GM21515 (cell line): ENCODE measurements around the gene LRRC59.
"Not testable (repeated sequence)": the region's sequence is repeated elsewhere in the genome, so short reads cannot be mapped to it uniquely, and the experiment has no call there.

Source experiments
- ATAC-seq: cut with Tn5 transposase; IDR thresholded peaks from one replicate; pipeline ENCODE4 v1.9.1; 2021; ENCODE audit not compliant: unreplicated experiment

LRRC59 gene

DNA sequence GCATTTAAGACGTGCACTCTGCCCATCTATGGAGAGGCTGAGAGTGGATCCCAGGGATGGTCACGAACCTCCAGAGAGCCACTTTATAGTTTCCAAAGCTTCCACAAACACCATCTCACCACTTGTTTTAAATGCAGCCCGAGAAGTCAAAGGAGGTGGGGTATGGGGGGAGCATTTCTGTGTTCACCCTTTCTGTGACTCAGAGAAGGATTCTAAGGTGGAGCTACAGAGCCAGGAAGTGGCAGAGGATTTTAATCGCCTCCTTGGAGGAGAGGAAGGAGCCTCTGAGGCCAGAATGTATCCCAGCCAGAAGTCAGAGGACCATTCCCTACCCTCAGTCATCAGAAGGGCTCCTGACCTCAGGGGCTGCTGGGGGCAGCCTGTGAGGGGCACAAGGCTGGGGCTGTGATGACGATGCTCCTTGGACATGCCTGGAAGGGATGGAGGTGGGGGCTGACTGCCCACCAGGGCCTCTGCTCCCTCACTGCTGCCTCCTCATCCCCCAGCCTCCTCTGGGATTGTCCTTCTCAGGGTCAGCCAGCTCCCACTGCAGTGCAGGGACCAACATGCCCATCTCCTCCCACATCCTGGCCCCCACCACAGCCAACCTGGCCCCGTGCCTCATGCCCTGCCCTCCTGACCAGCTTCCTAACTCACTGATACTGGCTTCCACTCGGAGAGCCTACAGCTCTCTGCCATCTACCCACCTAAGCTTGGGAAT is 48.6 kb downstream of the LRRC59 start:
- ATAC-seq, result no peak

DNA sequence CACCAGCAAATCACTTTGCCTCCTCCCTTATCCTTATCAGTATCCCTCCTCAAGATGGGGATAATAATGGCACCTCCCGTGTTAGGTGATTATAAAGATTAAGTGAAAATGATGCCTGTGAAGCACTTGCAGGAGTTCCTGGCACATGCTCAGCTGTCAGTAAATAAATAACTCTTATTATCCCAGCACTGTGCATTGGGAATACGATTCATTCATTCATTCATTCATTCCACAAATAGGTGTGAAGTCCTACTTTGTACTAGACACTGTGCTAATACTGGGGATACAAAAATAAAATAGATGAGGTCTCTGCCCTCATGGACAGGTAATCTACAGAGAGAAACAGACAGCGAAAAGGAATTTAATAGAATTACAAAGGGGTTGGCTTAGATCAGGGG is 49.4 kb downstream of the LRRC59 start:
- no peak for ATAC-seq

DNA sequence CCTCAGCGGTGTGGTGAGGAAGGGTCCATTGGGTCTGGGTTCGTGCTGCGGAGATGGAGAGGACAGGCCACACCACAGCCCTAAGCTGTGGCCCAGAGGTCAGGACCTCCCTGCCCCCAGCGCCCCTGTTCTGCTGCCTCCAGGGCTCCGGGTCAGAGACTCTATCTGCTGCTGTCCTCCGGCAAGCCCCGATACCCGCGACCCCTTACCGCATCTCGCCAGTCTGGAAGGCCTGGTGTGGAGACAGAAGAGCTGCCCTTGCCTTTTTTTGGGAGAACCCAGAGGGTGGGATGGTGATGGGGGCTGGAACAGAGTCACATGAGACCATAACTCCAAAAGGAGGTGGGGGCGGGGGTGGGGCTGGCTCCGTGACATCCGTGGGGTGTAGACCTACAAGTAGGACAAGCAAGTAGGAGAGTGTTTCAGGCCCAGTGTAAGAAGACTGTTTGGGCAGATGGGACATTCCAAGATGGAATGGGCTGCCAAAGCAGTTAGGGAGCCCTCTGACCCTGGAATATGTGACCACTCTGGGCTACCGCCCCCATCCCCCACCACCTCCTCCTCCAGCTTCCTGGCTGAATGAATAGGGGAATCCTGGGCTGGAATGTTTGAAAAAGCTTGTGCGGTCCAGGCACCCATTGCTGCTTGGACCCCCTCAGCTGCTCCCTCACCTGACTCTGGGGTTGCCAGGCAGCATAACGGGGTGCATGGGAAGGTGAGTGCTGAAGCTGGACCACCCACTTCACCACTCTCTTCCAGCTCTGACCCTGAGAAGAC is 50.0 kb downstream of the LRRC59 start:
- ATAC-seq, result no peak

DNA sequence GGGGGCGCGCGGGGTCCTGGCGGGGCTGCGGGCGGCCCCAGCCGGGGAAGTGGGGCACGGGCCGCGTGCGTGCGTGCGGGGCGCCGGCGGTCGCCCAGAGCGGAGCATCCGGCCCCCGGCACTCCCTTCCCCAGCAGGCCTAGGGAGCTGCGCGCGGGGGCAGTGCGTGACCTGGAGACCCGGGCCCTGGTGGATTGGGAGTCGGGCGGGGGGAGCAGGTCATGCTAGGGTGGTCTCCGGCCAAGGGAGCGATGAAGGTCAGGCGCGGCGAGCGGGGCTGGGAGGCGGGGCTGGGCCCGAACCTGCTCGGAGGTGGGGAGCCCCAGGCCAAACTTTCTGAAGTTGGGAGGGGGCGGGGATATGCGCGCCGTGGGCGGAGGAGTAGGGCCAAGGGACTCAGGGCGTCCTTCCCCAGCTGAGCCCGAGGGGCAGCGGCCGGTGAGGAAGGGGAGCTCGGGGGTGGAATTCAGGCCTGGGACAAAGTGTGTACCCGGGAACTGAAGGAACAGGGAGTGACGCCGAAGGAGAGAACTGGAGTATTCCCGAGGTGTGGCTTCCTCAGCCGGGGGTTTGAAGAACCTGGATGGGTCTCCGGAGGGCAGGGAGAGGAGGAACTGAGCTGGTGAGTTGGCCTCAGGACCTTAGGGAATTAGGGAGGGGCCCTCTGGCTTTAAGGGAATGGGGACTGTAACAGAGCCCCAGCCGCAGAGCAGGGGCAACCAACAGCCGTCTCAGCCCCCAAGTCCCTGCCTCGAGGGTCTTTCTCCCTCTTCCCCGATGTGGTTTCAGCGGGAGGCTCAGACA is 50.8 kb downstream of the LRRC59 start:
- peak; percentile 46 for ATAC-seq

DNA sequence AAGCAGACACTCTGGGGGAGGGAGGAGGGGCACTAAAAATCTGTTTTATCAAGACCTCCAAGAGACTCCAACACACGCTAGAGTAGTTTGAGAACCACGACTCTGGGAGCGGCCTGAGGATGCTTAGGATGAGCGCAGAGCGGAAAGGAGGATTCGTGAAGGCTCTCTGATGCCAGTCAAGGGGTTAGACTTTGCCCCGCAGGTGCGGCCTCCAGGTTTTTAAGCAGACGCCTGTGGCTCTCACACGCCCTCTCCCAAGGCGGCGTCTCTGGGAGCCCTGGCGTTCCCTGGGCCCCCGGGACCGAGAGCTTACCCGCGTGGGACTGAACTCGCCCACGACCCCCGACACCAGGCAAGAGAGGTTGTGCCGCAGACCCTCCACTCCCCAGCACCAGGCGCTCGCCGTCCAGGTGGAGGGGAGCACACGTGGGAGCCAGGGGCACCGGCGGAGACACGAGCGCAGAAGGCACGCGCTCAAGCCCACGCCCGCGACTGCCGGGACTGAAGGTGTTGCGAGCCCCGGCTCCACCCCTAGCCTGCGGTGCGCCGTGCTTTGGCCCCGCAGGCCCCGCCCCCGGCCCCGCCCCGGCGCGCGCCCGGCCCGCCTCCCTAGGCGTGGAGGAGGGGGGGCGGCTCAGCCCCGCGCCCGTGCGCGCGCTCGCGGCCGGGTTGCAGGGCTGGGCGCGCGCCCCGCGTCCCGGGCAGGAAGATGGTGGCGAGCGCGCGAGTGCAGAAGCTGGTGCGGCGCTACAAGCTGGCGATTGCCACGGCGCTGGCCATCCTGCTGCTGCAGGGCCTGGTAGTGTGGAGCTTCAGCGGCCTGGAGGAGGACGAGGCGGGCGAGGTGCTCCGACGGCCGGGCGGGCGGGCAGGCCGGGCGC is 51.7 kb downstream of the LRRC59 start, which contains the start of gene XYLT2:
Gene XYLT2, plus strand, starts transcription at position 695 of the 881 bp plus-strand sequence. Its CDS starts 15 bp downstream, at position 710.
- peak; percentile 81 for ATAC-seq

DNA sequence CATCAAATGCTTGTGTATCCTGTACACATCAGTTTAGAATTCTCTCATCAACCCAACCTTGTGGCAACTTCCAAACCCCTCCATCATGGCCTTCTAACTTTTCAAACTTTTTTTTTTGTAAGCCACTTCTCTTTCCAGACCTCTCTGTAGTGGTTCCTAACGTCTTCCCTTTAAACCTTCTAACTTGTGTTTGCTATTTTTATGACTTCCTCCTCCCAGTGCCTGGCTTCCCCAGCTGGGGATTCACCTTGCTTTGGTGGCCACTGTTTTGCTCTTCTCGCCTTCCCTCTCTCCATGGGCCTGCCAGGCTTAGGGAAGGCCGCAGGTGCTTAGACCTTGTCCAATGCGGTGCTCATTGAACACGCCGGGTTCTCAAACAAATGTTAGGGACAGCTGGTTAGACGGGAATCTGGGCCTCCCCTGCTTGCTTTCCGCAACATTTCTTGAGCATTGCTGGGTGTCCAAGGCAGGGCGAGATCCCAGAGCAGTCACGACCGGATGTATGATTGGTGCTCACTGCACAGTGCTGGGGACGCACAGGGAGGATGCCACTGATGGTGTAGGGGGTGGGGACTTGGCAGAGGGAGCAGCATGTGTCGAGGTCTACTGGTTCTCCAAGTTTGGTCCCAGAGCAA is 52.5 kb downstream of the LRRC59 start:
- ATAC-seq, result no peak

DNA sequence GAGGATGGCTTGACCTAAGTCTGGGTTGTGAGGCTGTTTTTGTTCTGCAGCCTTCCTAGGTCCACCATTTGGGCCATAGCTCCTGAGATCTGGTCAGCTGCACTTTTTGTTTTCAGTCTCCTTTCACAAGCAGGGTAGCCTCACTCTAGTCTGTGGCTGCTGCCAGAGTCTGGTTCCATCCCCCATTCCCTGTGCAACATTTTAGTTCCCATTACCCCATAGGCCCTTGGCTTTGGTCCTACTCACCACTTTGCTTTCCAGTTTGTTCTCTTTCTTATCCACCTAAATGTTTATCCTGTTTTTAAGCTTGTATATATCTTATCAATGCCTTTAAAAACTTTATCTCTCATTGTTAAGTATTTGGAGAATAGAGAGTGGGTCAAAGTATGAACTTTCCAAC is 57.9 kb downstream of the LRRC59 start:
- ATAC-seq, result no peak

- no peak for ATAC-seq
Measured at GRCh38 chr17:50338645-50339044, 58.7 kb downstream of the LRRC59 start.

- no peak for ATAC-seq
Measured at GRCh38 chr17:50337956-50338355, 59.4 kb downstream of the LRRC59 start.

DNA sequence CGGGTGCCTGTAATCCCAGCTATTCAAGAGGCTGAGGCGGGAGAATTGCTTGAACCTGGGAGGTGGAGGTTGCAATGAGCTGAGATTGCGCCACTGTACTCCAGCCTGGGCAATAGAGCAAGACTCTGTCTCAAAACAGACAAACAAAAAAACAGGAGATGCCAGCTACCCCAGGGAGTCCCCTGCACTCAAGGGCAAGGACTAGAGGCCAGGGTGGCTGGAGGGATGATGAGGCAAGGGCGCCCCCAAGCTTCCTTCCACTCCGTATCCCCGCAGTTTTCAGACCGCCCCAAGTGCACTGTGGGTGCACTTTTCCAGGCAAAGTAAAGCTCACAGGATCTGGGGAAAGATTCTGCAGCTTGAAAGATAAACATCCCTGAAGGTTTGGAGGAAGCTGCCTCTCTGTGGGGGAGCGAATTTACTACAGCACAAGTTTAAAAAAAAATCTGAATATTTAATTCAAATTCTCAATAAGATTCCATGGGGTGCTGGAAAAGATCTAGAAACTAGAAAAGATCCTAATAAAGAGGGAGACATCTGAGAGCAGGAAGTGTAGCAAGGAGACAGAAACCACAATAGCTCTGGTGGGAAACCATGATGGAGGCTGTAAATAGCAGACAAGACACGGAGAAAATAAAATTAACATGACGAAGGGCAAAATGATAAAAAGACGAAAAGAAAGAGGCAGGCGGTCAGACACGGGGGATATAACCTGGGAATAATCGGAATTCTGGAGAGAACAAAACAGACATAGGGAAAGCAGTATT is 63.8 kb downstream of the LRRC59 start:
- not testable (repeated sequence) for ATAC-seq

GRCh38 chr17:50332196-50332595 is 65.1 kb downstream of the LRRC59 start:
- ATAC-seq, result no peak
